Loucy (cell line): ENCODE data around the gene RNU7-1.

Experiments used
- EZH2phosphoT487 ChIP-seq: fragments of 200-600 bp; IDR thresholded peaks from 2 replicates; pipeline ENCODE4 v1.6.1; 2018; ENCODE audit warnings: antibody characterized with exemption, mild to moderate bottlenecking, moderate library complexity, borderline replicate concordance
- TF ChIP-seq, protein P1 (sequence below): fragments of 200-600 bp; sonication (generic); conservative IDR thresholded peaks from 2 replicates; pipeline ENCODE4 v1.5.1; 2014; ENCODE audit warnings: mild to moderate bottlenecking, antibody characterized with exemption, low read length

DNA sequence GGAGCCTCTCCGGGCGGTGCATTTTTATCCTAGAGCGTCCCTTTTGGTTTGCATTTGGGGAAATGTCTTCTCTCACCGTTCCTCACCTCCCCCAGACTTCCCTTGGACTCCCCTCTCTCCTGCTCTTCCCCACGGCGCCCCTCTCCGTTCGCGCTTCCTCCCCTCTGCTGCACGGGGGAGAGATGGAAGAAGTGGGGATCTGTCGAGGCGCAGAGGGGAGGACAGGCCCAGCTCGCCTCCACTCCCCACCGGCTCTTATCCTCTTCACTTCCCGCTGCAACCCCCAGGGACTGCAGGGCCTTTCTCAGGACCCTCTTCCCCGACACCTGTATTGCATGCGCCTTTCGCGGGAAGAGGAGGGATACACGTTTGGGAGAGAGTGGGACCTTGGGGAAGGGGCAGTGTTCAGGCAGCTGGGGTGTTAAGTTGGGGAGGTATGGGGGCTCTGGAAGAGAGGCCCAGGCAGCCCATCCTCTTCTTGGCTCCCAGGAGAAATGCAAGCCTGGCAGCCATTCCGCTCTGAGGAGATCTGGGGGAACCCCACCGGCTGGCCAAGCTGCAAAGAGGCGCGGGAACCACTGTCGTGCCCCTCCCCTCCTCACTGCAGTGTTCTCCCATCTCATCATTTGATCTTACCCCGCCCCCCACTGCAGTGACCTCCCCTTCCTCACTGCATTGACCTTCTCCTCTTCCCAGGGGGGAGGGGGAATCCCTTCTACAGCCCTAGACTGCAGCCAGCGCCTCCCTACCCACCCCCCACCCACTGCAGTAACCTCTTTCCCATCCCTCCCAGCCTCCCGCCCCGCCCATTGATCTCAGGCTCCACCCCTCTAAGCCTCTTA lies 28.4 kb upstream of the RNU7-1 start:
- TF ChIP-seq, protein P1, sequence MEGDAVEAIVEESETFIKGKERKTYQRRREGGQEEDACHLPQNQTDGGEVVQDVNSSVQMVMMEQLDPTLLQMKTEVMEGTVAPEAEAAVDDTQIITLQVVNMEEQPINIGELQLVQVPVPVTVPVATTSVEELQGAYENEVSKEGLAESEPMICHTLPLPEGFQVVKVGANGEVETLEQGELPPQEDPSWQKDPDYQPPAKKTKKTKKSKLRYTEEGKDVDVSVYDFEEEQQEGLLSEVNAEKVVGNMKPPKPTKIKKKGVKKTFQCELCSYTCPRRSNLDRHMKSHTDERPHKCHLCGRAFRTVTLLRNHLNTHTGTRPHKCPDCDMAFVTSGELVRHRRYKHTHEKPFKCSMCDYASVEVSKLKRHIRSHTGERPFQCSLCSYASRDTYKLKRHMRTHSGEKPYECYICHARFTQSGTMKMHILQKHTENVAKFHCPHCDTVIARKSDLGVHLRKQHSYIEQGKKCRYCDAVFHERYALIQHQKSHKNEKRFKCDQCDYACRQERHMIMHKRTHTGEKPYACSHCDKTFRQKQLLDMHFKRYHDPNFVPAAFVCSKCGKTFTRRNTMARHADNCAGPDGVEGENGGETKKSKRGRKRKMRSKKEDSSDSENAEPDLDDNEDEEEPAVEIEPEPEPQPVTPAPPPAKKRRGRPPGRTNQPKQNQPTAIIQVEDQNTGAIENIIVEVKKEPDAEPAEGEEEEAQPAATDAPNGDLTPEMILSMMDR: no peak
- no peak for TF ChIP-seq EZH2phosphoT487
